K562 (cell line): Measurements from ENCODE around the gene MOB4. TPM values are rescaled to one million over a fixed set of nuclear protein-coding genes. Genes with fewer than 3 reads are reported as not detected.

Experiments used
- ATAC-seq: fragments of 200-7000 bp; cut with Tn5 transposase; 3 replicates; pipeline ENCODE4 v1.9.1; 2020; ENCODE audit warnings: moderate library complexity
- BruUV-seq: library from RNA; stranded (reverse); fragments of 400-500 nt; replicated peaks from 2 replicates; lab custom pipeline; 2021; lab: Mats Ljungman, UMichigan
- CTCF ChIA-PET: fragments of 300-600 bp; formaldehyde crosslinking; extraction: SDS; loops from one replicate; lab custom pipeline; 2021; ENCODE audit warnings: low intra/inter-chr PET ratio; lab: Yijun Ruan, JAX
- POLR2A ChIA-PET: fragments of 300-600, 350-650 bp; sonication (Branson Sonifier 250); formaldehyde crosslinking; extraction: SDS; loops from one replicate; lab custom pipeline; 2021; ENCODE audit warnings: antibody characterized with exemption, inconsistent platforms; lab: Yijun Ruan, JAX
- DNase-seq, 4 experiments: peaks; one replicate each; pipeline versions ENCODE4 v3.0.0 to v3.0.0-alpha.2; 2011 to 2018; ENCODE audit warnings: low spot score in 3 of 4, mixed read lengths in 3 of 4; ENCODE audit errors: extremely low read depth in 1 of 4
- FAIRE-seq: peaks from 2 replicates; lab custom pipeline; 2011; peaks lifted over from hg19 to GRCh38; lab: Jason Lieb, UNC
- H2AFZ ChIP-seq: 2 replicates; pipeline ENCODE4 v1.6.0; 2011; ENCODE audit warnings: low read depth, low read length, control low read depth, inconsistent platforms
- H3K27ac ChIP-seq: fragments of 200-600 bp; 3 replicates; pipeline ENCODE4 v1.8.0; 2011; ENCODE audit warnings: low read depth, mild to moderate bottlenecking, control low read depth, inconsistent platforms, low read length, moderate library complexity, mixed read lengths; ENCODE audit errors: extremely low read depth
- H3K27me3 ChIP-seq, 2 experiments: fragments of 300-600 bp in 1 of 2; 2 replicates in 1 of 2; 3 replicates in 1 of 2; pipeline versions ENCODE4 v1.6.0 to v1.8.0; 2011; ENCODE audit warnings: inconsistent platforms in 2 of 2, low read length in 2 of 2, mild to moderate bottlenecking in 1 of 2, mixed read lengths in 1 of 2, moderate library complexity in 1 of 2; ENCODE audit not compliant: control insufficient read depth in 2 of 2, insufficient read depth in 2 of 2
- H3K36me3 ChIP-seq: fragments of 300-600 bp; 3 replicates; pipeline ENCODE4 v1.8.0; 2011; ENCODE audit warnings: mild to moderate bottlenecking, low read length, inconsistent platforms; ENCODE audit not compliant: control insufficient read depth, insufficient read depth
- H3K4me1 ChIP-seq, 2 experiments: fragments of 200-600 bp in 1 of 2; replicated peaks in 1 of 2; 2 replicates in 1 of 2; 3 replicates in 1 of 2; pipeline versions ENCODE4 v1.5.1 to v1.8.0; 2011; ENCODE audit warnings: inconsistent platforms in 2 of 2, low read length in 2 of 2, mild to moderate bottlenecking in 1 of 2, mixed read lengths in 1 of 2, moderate library complexity in 1 of 2; ENCODE audit not compliant: control insufficient read depth in 2 of 2, insufficient read depth in 2 of 2
- H3K4me2 ChIP-seq: 2 replicates; pipeline ENCODE4 v1.6.1; 2011; ENCODE audit warnings: low read length, control low read depth, inconsistent platforms, mixed read lengths; ENCODE audit not compliant: insufficient read depth
- H3K4me3 ChIP-seq: fragments of 200-600 bp; sonication (generic), shearing (Covaris generic); 2 replicates; pipeline ENCODE4 v1.5.1; 2016; ENCODE audit warnings: control low read depth, inconsistent platforms
- H3K79me2 ChIP-seq: fragments of 200-600 bp; 3 replicates; pipeline ENCODE4 v1.8.0; 2011; ENCODE audit warnings: low read length, inconsistent platforms; ENCODE audit not compliant: control insufficient read depth, insufficient read depth
- H3K9ac ChIP-seq, 2 experiments: 2 replicates each; pipeline versions ENCODE4 v1.6.0 to v1.6.1; 2011; ENCODE audit warnings: low read depth in 2 of 2, low read length in 2 of 2, control low read depth in 1 of 2, inconsistent platforms in 1 of 2, mild to moderate bottlenecking in 1 of 2, mixed read lengths in 1 of 2; ENCODE audit not compliant: insufficient read depth in 1 of 2
- H3K9me1 ChIP-seq: one replicate; pipeline ENCODE4 v1.6.0; 2011; ENCODE audit warnings: inconsistent platforms, mild to moderate bottlenecking, low read length, moderate library complexity; ENCODE audit not compliant: control insufficient read depth, insufficient read depth
- H3K9me3 ChIP-seq: replicated peaks from 2 replicates; pipeline ENCODE4 v1.5.1; 2011; ENCODE audit warnings: low read depth, low read length, inconsistent platforms; ENCODE audit not compliant: control insufficient read depth, insufficient read depth
- H4K20me1 ChIP-seq: replicated peaks from 2 replicates; pipeline ENCODE4 v1.6.1; 2011; ENCODE audit warnings: low read length, inconsistent platforms, mixed read lengths; ENCODE audit not compliant: control insufficient read depth, insufficient read depth
- ARNT ChIP-seq, 2 experiments: fragments of 450-650 bp; IDR thresholded peaks; 2 replicates each; pipeline ENCODE4 v1.6.1; 2016; ENCODE audit warnings: mild to moderate bottlenecking in 1 of 2
- NFIC ChIP-seq: fragments of 450-650 bp; IDR thresholded peaks from 2 replicates; pipeline ENCODE4 v1.6.1; 2017; ENCODE audit warnings: mild to moderate bottlenecking, inconsistent platforms
- NR3C1 ChIP-seq: sonication (generic); formaldehyde crosslinking; IDR thresholded peaks from 2 replicates; pipeline ENCODE4 v1.8.1; 2022; ENCODE audit warnings: missing genetic modification reagents
- RBM39 ChIP-seq: fragments of 200-400 bp; formaldehyde crosslinking; optimal IDR thresholded peaks from 2 replicates; pipeline ENCODE3; 2018; ENCODE audit warnings: low read depth, low read length
- ZNF77 ChIP-seq: fragments of 250-450 bp; sonication (Bioruptor Pico); IDR thresholded peaks from 2 replicates; pipeline ENCODE4 v1.5.0; 2020
- WGBS: fragments of 100-300 bp; shearing (Covaris generic); methylation state at CpG from one replicate; pipeline ENCODE4 v1.1.6; 2016; ENCODE audit warnings: low coverage, mixed read lengths; ENCODE audit not compliant: insufficient coverage; ENCODE audit errors: missing lambda C conversion rate; 5-methylcytosine and 5-hydroxymethylcytosine counted together
- in situ Hi-C: fragments of 300-500 bp; cut with MboI; formaldehyde crosslinking; loops from 4 replicates; pipeline ENCODE4 v1.15.0; 2018; ENCODE audit warnings: inconsistent platforms, mixed read lengths
- intact Hi-C: fragments of 100-400 bp; cut with micrococcal nuclease; formaldehyde crosslinking; loops from 2 replicates; pipeline ENCODE4 v1.14.2; 2022
- polyA plus RNA-seq, 8 experiments: library from polyadenylated mRNA; depleted of rRNA in 4 of 8; stranded (reverse) in 5 of 8; unstranded in 3 of 8; fragments of >200 nt; fragmentation: Nextera tagmentation in 2 of 8; fragmentation: Illumina TruSeq in 1 of 8; extraction: Ambion mirVana in 2 of 8; extraction: Trizol in 1 of 8; gene quantifications; 2 replicates each; pipeline versions ENCODE4 v1.2.1 to v1.2.3, GENCODE V29; 2011 to 2014; ENCODE audit warnings: inconsistent platforms in 1 of 8, missing spikeins in 1 of 8
- total RNA-seq, 7 experiments: library from RNA; depleted of rRNA in 6 of 7; stranded (reverse); fragments of >200 nt in 6 of 7; fragmentation: Illumina TruSeq in 2 of 7; extraction: Trizol in 2 of 7; gene quantifications; 2 replicates each; pipeline versions ENCODE4 v1.2.1 to v1.2.3, GENCODE V29; 2011 to 2021; ENCODE audit warnings: low replicate concordance in 1 of 7
- TF ChIP-seq, protein P1 (sequence below): sonication (generic); formaldehyde crosslinking; IDR thresholded peaks from 2 replicates; pipeline ENCODE4 v1.4.0; 2020; ENCODE audit warnings: mild to moderate bottlenecking, missing genetic modification reagents

Gene MOB4
- total and polyA plus RNA-seq, 9 of the 15 experiments (the other 6 are each of a cell fraction or from before 2014, with no cell fraction given), result 13.5 to 30.8 (median 22.2) TPM

DNA sequence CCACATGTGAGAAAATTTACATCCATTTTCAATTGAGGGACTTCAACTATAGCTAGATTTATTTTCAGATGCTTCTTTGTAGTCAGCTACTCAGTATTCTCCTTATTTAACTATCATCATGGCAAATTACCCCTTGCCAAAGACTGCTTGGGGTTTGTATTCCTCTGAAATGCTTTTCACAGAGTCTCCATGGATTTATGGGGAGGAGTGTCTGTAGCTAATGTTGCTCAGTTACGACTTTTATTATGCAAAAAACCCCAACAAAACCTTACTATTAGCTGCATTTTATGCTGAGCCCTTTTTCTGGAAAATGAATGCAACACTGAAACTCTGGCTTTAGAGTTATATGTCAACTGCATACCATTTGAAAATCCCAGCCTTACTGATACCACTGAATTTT lies 80.9 kb downstream of the MOB4 start:
- no peaks in the 10 kb centered on the region for H3K79me2 ChIP-seq
- no peak overlapping the region for H3K4me3 ChIP-seq
- no peak overlapping the region for H3K9ac ChIP-seq
- H2AFZ ChIP-seq, result no peak overlapping the region
- BruUV-seq, result no TSS peak
- no peaks in the 10 kb centered on the region for H4K20me1 ChIP-seq
- TF ChIP-seq ZNF77 (CRISPR knock-in tag) (no peak), RBM39 (no peak), NFIC (no peak), NR3C1 (CRISPR knock-in tag) (no peak), ARNT (IDR thresholded peaks at IDR 0.05) (no peak)
- TF ChIP-seq, protein P1, sequence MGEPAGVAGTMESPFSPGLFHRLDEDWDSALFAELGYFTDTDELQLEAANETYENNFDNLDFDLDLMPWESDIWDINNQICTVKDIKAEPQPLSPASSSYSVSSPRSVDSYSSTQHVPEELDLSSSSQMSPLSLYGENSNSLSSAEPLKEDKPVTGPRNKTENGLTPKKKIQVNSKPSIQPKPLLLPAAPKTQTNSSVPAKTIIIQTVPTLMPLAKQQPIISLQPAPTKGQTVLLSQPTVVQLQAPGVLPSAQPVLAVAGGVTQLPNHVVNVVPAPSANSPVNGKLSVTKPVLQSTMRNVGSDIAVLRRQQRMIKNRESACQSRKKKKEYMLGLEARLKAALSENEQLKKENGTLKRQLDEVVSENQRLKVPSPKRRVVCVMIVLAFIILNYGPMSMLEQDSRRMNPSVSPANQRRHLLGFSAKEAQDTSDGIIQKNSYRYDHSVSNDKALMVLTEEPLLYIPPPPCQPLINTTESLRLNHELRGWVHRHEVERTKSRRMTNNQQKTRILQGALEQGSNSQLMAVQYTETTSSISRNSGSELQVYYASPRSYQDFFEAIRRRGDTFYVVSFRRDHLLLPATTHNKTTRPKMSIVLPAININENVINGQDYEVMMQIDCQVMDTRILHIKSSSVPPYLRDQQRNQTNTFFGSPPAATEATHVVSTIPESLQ (CRISPR knock-in tag), result no peak
- ChIA-PET CTCF (no interaction called here), POLR2A (interaction anchor here (0.6 kb wide), 1 partner anchor 97 kb away, joined by 3 read pairs; the partner anchor contains the start of genes HSPD1 and HSPE1)
- no peaks in the 10 kb centered on the region for H3K9me1 ChIP-seq
- H3K27ac ChIP-seq, result no peak overlapping the region
- no peak overlapping the region for H3K4me2 ChIP-seq
- DNase-seq, result no peak
- 8% methylated on average over 1 of the region's 1 CpG for WGBS
- H3K9me3 ChIP-seq, result no peaks in the 10 kb centered on the region
- H3K4me1 ChIP-seq, result peaks cover 2 to 5% of the 10 kb centered on the region in 2 experiments; a peak in 2 of 5 replicates
- FAIRE-seq, result no peak
- H3K27me3 ChIP-seq, result no peaks in the 10 kb centered on the region; a peak in 1 of 5 replicates
- ATAC-seq, result no peak
- intact Hi-C loops (loop anchor here (5.0 to 10.0 kb wide), 3 partner anchors 94 to 212 kb away; partner anchors contain the start of genes COQ10B and HSPE1), in situ Hi-C loops (no loop called here)
- no peaks in the 10 kb centered on the region for H3K36me3 ChIP-seq
